ENCODE results near the gene KYAT1. TPM values are rescaled to one million over a fixed set of nuclear protein-coding genes. Genes with fewer than 3 reads are reported as not detected.
A peak's percentile ranks its signal among the peaks of the same experiment; 100 is the strongest.

Gene KYAT1
- total RNA-seq, 1 donor from 2014 or later: 10.1 TPM

GRCh38 chr9:128912270-128912853, 30.6 kb upstream of the KYAT1 start:
- TF ChIP-seq EZH2 (IDR thresholded peaks at IDR 0.05; ENCODE audit: insufficient read depth, low read length): no peak
- Histone ChIP-seq H3K36me3 (ENCODE audit: insufficient read depth, low read length) (peaks cover 18% of the 10 kb centered on the region), H3K79me2 (ENCODE audit: insufficient read depth, low read length) (peaks cover 64% of the 10 kb centered on the region), H3K27ac (ENCODE audit: low read depth, low read length) (peak overlapping the region; percentile 83), H3K9me3 (ENCODE audit: insufficient read depth, low read depth, low read length) (no peaks in the 10 kb centered on the region), H3K27me3 (ENCODE audit: insufficient read depth, low read length) (no peaks in the 10 kb centered on the region), H2AFZ (ENCODE audit: low read depth, low read length) (no peak overlapping the region), H3K4me1 (ENCODE audit: insufficient read depth, low read length) (peaks cover 28% of the 10 kb centered on the region), H3K4me2 (ENCODE audit: low read length) (peak overlapping the region; percentile 78), H4K20me1 (ENCODE audit: insufficient read depth, low read length) (peaks cover 7% of the 10 kb centered on the region), H3K4me3 (ENCODE audit: insufficient read depth, low read depth, low read length) (no peak overlapping the region), H3K9ac (ENCODE audit: low read length) (peak overlapping the region; percentile 49)
- H3K4me3 Mint-ChIP-seq (ENCODE audit: unreplicated experiment): peak overlapping the region; percentile 9
- no peaks in the 10 kb centered on the region for H3K9me3 Mint-ChIP-seq (ENCODE audit: unreplicated experiment)
- peaks cover 35% of the 10 kb centered on the region for H3K36me3 Mint-ChIP-seq (ENCODE audit: low read depth, unreplicated experiment)
- peak; percentile 84 for FAIRE-seq
- peak overlapping the region; percentile 83 for H3K27ac Mint-ChIP-seq (ENCODE audit: unreplicated experiment)
- DNase-seq (ENCODE audit: low read depth): peak; percentile 97
- no peaks in the 10 kb centered on the region for H3K27me3 Mint-ChIP-seq (ENCODE audit: low read depth, unreplicated experiment)
- peaks cover 29% of the 10 kb centered on the region for H3K4me1 Mint-ChIP-seq (ENCODE audit: low read depth, unreplicated experiment)

DNA sequence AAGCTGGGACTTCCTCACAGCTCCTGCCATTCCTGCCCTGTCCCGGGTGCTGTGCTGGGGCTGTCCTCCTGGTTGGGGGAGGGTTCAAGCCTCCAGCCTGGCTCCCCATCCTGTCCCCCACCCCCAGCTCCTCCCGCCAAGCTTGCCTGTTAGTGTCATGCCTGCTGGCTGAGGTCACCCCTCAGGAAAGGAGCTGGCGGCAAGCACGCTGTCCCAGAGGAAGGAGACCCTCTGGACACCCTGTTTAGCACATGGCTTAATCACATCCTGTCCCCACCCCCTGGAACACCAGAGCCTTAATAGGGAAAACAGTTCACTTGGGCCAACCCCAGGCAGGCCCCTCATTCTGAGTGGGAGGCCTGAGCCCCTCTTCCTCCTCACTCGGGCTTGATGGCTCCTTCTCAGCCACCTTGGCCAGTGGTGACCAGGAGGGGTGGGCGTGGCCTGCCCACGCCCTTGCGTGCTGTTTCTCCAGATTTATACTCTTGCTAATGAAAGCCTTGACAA, 29.8 kb upstream of the KYAT1 start:
- peak overlapping the region; percentile 83 for H3K27ac ChIP-seq (ENCODE audit: low read depth, low read length)
- FAIRE-seq: peak; percentile 95
- Mint-ChIP-seq H3K27ac (ENCODE audit: unreplicated experiment) (peak overlapping the region; percentile 83), H3K9me3 (ENCODE audit: unreplicated experiment) (no peaks in the 10 kb centered on the region), H3K4me1 (ENCODE audit: low read depth, unreplicated experiment) (peaks cover 29% of the 10 kb centered on the region), H3K4me3 (ENCODE audit: unreplicated experiment) (no peak overlapping the region), H3K27me3 (ENCODE audit: low read depth, unreplicated experiment) (no peaks in the 10 kb centered on the region), H3K36me3 (ENCODE audit: low read depth, unreplicated experiment) (peaks cover 38% of the 10 kb centered on the region)
- peak overlapping the region; percentile 78 for H3K4me2 ChIP-seq (ENCODE audit: low read length)
- H4K20me1 ChIP-seq (ENCODE audit: insufficient read depth, low read length): peaks cover 7% of the 10 kb centered on the region
- peak overlapping the region; percentile 11 for H2AFZ ChIP-seq (ENCODE audit: low read depth, low read length)
- no peak for TF ChIP-seq EZH2 (IDR thresholded peaks at IDR 0.05; ENCODE audit: insufficient read depth, low read length)
- TF ChIP-seq, protein P1, sequence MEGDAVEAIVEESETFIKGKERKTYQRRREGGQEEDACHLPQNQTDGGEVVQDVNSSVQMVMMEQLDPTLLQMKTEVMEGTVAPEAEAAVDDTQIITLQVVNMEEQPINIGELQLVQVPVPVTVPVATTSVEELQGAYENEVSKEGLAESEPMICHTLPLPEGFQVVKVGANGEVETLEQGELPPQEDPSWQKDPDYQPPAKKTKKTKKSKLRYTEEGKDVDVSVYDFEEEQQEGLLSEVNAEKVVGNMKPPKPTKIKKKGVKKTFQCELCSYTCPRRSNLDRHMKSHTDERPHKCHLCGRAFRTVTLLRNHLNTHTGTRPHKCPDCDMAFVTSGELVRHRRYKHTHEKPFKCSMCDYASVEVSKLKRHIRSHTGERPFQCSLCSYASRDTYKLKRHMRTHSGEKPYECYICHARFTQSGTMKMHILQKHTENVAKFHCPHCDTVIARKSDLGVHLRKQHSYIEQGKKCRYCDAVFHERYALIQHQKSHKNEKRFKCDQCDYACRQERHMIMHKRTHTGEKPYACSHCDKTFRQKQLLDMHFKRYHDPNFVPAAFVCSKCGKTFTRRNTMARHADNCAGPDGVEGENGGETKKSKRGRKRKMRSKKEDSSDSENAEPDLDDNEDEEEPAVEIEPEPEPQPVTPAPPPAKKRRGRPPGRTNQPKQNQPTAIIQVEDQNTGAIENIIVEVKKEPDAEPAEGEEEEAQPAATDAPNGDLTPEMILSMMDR (IDR thresholded peaks at IDR 0.05; ENCODE audit: insufficient read depth, low read depth, low read length): no peak
- H3K4me1 ChIP-seq (ENCODE audit: insufficient read depth, low read length): peaks cover 28% of the 10 kb centered on the region
- H3K9me3 ChIP-seq (ENCODE audit: insufficient read depth, low read depth, low read length): no peaks in the 10 kb centered on the region
- H3K79me2 ChIP-seq (ENCODE audit: insufficient read depth, low read length): peaks cover 71% of the 10 kb centered on the region
- peak; percentile 73 for DNase-seq (ENCODE audit: low read depth)
- peak overlapping the region; percentile 49 for H3K9ac ChIP-seq (ENCODE audit: low read length)
- peaks cover 18% of the 10 kb centered on the region for H3K36me3 ChIP-seq (ENCODE audit: insufficient read depth, low read length)
- H3K4me3 ChIP-seq (ENCODE audit: insufficient read depth, low read depth, low read length): no peak overlapping the region
- H3K27me3 ChIP-seq (ENCODE audit: insufficient read depth, low read length): no peaks in the 10 kb centered on the region

- DNase-seq (ENCODE audit: low read depth) (no peak), FAIRE-seq (no peak)
- Histone ChIP-seq H3K4me3 (ENCODE audit: insufficient read depth, low read depth, low read length) (no peak overlapping the region), H3K27me3 (ENCODE audit: insufficient read depth, low read length) (no peaks in the 10 kb centered on the region), H2AFZ (ENCODE audit: low read depth, low read length) (no peak overlapping the region), H3K36me3 (ENCODE audit: insufficient read depth, low read length) (peaks cover 18% of the 10 kb centered on the region), H3K9ac (ENCODE audit: low read length) (peak overlapping the region; percentile 49), H4K20me1 (ENCODE audit: insufficient read depth, low read length) (peaks cover 7% of the 10 kb centered on the region), H3K4me2 (ENCODE audit: low read length) (peak overlapping the region; percentile 78), H3K27ac (ENCODE audit: low read depth, low read length) (peak overlapping the region; percentile 83), H3K4me1 (ENCODE audit: insufficient read depth, low read length) (peaks cover 28% of the 10 kb centered on the region), H3K79me2 (ENCODE audit: insufficient read depth, low read length) (peaks cover 74% of the 10 kb centered on the region), H3K9me3 (ENCODE audit: insufficient read depth, low read depth, low read length) (no peaks in the 10 kb centered on the region)
- Mint-ChIP-seq H3K36me3 (ENCODE audit: low read depth, unreplicated experiment) (peaks cover 37% of the 10 kb centered on the region), H3K27me3 (ENCODE audit: low read depth, unreplicated experiment) (no peaks in the 10 kb centered on the region), H3K27ac (ENCODE audit: unreplicated experiment) (peak overlapping the region; percentile 83), H3K9me3 (ENCODE audit: unreplicated experiment) (no peaks in the 10 kb centered on the region), H3K4me1 (ENCODE audit: low read depth, unreplicated experiment) (peaks cover 29% of the 10 kb centered on the region), H3K4me3 (ENCODE audit: unreplicated experiment) (peak overlapping the region; percentile 45)
- TF ChIP-seq, protein P1 (IDR thresholded peaks at IDR 0.05; ENCODE audit: insufficient read depth, low read depth, low read length): no peak
Measured at GRCh38 chr9:128910906-128911305, 29.2 kb upstream of the KYAT1 start.
